Frontal cortex (tissue), 4 donors: ENCODE data around the gene WAPL. TPM values are rescaled to one million over a fixed set of nuclear protein-coding genes. Genes with fewer than 3 reads are reported as not detected.

Experiments
- DNase-seq, 2 donors: peaks; one replicate each; pipeline ENCODE4 v3.0.0; 2012; ENCODE audit warnings: low spot score in 2 of 2
- FAIRE-seq: peaks from 2 replicates; lab custom pipeline; 2012; peaks lifted over from hg19 to GRCh38; lab: Jason Lieb, UNC
- total RNA-seq: library from RNA; depleted of rRNA; stranded (reverse); fragments of >200 nt; gene quantifications from one replicate; pipeline ENCODE4 v1.2.3, GENCODE V29; 2014
- donor health status: control.
- donor health status: control.
- donor health status: control.

WAPL gene
- total RNA-seq, 1 donor from 2014 or later = 76.2 TPM

DNA sequence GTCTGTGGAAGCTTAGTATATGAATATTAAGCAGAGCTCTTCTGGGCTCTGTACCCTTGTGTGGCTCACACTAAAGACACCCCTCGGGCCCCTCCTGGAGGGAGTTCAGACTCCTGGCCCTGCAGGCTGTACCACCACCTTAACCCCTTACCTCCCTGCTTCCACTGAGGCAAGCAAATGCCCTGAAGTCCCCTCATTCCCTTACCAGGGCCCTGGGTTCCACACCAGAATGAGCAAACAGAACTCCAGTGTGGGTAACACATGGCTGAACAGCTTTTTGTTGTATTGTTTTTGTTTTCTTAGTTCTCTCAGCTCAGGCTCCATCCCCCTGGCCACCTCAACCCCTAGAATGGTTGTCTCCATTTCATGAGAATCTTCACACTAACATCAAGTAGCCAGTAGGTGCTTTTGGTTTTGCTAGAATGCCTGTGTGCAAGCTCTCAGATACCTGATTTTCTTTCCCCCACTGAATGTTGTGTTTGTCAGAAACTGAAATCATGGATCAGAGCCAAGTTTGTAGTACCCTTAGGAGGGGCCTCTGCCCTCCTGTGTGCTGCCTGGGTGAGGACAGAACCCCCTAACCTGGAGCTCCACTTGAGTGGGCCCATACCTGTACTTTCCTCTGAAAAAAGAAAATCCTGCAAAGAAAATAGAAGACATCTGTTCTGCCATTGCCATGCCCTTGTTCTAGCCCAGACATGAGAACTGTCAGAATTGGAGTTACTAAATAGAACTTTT lies 2.8 kb upstream of the WAPL start:
- FAIRE-seq (no peak), DNase-seq (no peak)

DNA sequence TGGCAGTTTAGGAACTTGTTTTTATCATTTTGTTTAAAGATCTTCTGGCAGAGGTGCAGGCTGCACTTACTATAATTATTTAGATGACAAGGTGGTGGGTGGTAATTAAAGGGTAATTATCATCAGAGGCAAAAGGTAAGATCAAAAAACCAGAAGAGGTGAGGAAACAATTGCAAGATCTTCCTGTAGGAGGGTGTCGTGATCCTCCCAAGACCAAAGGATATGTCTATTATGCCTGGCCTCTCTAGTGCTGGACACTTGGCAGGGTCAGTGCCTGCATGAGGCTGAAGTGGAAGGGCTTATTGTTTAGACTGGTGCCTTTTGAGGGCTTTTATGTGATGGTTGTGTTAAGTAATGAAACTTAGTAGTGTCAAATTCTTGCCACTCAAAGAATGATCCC lies 1.8 kb upstream of the WAPL start:
- no peak for DNase-seq
- FAIRE-seq = no peak

DNA sequence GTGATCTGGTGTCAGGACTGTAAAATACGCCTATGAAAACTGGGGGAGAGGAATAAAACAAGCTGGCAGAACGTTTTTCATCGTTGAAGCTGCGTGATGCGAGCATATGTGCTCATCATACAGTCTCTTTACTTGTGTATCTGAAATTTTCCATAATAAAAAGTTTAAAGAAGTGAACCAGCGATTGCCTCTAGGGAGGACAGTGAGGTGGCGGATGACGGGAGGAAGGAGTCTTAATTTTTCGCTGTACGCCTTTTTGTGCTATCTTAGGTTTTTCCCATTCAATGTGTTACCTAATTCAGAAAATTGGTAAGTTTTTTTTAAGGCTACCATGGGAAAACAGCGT lies 891 bp upstream of the WAPL start:
- FAIRE-seq (no peak), DNase-seq (no peak)

DNA sequence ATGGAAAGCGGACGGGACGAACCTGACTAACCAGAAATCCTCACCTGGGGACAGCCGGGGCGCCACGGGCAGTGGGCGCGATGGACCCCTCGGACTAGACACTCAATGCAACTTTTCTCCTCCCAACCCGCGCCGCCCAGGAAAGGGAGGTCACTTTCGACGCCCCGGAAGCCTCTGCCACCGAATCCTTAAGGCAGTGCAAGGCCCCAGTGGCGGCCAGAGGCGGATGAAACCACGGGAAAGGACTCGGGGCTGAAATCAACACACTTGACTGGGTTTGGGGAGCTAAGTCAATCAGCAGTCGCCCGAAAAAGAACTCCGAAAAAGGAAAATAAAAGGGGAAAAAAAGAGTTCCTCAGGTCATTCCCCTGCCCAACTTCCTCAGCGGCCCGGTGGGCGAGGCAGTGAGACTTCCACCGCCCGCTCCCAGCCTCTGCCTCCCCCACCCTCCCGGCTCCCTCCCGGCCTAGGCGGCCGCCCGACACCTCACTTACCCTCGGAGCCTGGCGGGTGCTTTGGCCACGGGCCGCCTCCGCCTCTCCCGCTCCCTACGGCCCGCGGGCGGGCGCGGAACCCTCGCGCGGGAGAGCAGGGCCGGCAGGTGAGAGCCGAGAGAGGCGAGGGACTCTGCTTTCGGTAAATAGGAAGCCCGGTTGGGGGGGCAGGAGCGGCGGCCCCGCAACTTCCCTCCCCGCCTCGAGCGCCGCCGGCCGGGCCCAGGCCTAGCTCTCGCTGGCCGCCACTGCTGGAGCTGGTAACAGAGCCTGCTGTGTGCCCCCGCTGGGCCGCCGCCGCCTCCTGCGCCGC lies 518 bp downstream of the WAPL start:
- FAIRE-seq = no peak

DNA sequence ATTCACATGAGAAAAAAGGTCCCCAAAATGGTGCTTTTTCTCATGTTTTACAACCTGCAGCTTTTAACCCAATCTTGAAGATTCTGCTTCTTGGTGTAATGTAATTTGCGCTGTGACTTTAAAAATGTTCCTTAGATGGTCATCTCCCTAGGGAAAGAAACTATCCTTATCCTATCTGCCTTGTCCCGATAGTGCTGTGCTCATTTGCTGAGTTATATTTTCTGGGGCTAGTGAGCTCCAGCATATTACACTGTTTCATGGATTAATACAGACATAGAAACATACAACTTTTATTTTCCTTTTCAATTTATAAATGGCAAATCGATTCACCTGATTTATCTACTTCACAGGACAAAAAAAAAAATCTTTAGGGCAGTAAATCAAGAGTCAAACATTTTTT lies 2.8 kb downstream of the WAPL start:
- DNase-seq (no peak), FAIRE-seq (no peak)

More for the DNA sequence above, 518 bp downstream of the WAPL start:
- DNase-seq = peak in 1 of 2 donors; percentile 48

DNA sequence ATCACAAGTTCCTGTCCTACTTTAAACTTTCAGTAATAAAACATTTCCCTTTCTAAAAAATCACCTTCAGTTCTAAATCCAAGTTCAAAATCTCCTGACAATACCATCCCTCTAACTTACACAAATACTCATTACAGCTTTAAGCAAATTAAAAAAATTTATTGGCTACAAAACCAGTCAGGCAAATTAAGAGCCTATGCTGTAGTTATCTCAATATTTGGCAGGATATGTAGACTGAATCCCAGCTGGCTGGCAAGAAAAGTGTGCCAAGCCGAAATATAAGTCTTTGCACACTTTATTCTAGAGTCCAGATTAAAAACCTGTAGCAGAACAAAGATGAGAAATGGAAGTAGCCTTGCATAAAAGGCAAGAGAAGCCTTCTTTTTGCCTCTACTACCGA lies 9.5 kb downstream of the WAPL start:
- DNase-seq (no peak), FAIRE-seq (no peak)

DNA sequence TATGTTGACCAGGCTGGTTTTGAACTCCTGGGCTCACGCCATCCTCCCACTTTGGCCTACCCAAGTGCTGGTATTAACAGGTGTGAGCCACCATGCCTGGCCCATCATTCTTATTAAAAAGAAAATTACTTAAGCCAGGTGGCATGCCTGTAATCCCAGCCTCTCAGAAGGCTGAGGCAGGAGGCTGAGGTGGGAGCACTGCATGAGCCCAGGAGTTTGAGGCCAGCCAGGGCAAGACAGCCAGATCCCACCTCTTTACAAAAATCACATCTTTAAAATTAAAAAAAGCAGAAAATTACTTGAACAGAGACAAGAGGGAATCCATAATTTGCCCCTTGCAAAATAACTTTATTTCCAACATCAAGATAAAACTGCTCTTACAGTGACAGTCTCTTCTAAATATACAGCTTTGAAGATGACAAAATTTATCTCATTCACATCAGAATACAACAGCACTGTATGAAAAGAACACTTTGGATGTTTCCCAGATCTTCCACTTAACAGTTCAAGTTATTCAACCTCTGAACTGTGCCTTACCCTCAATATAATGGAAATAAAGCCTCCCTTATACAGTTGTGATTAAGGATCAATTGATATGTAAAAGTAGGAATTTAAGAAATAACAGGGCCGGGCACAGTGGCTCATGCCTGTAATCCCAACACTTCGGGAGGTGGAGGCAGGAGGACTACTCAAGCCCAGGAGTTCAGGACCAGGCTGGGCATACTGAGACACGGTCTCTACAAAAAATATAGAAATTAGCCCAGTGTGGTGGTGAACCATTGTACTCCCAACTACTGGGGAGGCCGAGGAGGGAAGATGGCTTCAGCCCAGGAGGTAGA lies 10.3 kb downstream of the WAPL start:
- FAIRE-seq (no peak), DNase-seq (no peak)

DNA sequence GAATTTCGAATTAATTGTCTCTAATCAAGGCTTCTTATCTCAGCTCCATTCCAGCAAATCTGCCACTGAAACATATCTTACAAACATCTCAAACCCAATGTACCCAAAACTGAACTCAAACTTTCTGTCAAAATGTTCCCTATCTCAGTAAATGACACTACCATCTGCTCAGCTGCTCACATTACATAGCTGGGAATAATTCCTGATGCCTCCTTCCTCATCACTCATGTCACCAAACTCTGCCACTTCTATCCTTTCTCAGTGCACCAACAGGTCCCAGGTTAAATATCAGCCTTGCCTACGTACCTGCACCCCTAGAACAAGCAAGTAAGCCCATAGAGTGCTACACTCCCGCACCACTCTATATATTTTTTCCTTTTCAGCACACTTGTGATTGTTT lies 12.4 kb downstream of the WAPL start:
- FAIRE-seq = no peak
- DNase-seq = no peak

DNA sequence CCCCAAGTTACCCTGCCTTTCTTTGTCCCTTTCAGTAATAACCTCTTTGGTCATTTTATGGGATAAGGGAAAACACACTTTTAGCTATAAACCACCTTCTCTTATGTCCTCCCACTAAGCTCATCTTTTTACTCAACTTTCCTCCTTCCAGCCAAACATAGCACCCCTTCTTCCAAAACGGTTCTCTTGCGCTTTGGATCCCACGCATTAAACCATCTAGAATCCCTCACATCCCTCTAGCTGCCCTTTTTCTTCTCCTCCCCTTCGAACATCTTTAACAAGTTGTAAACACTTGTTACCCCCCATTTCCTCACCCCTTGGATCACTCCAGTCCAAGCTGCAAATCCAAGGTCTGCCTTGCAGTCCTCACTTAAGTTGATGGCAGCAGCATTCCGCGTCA lies 13.4 kb downstream of the WAPL start:
- DNase-seq (no peak), FAIRE-seq (no peak)

DNA sequence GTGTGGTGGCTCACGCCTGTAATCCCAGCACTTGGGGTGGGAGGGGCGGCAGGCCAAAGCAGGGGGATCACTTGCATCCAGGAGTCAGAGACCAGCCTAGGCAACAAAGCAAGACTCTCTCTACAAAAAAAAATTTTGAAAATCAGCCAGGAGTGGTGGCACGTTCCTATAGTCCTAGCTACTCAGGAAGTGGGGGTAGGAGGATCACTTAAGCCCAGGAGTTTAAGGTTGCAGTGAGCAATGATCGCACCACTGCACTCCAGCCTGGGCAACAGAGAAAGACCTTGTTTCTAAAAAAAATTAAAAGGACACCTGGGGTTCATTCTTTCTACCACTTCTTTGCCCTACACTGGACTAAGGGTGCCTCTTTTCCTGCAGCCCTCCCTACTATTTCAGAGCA lies 15.1 kb downstream of the WAPL start:
- DNase-seq (no peak), FAIRE-seq (no peak)

DNA sequence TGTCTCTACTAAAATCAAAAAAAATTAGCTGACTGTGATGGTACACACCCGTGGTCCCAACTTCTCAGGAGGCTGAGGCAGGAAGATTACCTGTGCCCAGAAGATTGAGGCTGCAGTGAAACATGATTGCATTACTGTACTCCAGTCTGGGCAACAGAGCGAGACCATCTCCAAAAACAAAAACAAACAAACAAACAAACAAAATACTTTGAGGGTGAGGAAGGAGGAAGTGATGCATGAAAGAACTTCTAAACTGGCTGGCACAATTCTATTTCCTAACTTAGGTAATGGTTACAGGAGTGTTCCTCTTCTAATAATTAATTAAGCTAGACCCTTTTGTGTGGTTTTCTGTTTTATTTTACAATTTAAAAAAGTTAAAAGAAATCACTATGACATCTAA lies 15.5 kb downstream of the WAPL start:
- FAIRE-seq (no peak), DNase-seq (no peak)

DNA sequence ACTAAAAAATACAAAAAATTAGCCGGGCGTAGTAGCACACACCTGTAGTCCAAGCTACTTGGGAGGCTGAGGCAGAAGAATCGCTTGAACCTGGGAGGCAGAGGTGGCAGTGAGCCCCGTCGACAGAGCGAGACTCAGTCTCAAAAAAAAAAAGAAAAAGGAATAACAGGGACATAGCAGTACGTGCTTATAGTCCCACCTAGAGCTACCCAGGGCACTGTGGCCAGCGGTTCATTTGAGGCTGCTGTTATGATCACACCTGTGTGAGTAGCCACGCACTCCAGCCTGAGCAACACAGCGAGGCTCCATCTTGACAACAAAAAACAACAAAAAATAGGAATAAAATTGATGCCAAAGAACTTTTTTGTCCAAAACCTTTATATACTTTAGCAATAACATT lies 17.1 kb downstream of the WAPL start:
- no peak for DNase-seq
- no peak for FAIRE-seq

DNA sequence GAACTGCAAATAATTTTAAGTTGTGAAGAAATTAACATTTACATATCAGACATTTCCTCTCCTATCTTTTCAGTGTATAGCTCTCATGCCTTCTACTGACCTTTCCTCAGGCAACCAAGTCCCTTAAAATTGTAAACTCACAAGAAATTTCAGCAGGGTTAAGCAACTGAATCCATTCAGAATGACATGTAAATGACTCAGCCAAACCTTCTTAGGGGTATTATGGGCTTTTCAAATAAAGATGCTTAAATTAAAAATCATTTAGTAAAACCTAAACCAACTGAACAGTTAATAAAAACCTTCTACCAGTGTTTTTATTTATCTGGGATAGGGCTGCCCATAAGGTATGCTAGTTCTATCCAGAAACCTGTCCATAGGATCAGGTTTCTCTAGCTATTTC lies 20.7 kb downstream of the WAPL start:
- FAIRE-seq (no peak), DNase-seq (no peak)

DNA sequence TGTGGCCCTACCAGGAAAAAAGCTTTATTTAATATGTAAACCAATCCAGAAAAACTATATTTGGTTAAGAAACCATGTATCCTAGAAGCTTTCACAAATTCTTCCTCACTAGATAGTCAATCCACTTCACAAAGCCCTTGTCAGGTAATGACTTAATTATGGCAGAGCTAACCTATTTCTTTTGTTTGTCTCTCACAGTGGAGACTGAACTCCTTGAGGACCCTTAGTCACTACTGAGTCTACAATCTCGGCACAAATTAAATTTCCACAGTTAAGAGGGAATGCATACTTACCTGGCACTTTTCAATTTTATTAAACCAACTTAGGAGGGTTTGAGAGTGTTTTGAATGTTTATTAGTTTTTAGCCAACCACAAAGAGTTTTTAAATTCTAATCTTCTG lies 23.0 kb downstream of the WAPL start:
- DNase-seq (no peak), FAIRE-seq (no peak)

DNA sequence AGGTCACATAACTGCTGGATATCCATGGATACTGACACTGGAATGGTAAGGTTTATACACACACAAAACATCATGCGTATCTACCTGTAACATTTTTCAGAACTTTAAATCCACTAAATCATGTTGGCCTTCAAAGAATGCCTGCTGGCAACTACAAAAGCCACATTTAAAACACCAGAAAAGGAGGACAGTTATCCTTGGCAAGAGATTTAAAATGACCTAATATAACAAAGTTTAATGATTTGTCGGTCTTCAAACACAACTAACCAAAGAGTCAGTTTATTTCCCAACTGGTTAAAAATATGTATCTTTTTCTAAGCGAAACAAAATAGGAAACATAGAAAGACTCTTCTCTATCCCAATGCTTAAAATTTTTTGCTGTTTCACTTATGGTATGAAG lies 24.0 kb downstream of the WAPL start:
- FAIRE-seq (no peak), DNase-seq (no peak)

DNA sequence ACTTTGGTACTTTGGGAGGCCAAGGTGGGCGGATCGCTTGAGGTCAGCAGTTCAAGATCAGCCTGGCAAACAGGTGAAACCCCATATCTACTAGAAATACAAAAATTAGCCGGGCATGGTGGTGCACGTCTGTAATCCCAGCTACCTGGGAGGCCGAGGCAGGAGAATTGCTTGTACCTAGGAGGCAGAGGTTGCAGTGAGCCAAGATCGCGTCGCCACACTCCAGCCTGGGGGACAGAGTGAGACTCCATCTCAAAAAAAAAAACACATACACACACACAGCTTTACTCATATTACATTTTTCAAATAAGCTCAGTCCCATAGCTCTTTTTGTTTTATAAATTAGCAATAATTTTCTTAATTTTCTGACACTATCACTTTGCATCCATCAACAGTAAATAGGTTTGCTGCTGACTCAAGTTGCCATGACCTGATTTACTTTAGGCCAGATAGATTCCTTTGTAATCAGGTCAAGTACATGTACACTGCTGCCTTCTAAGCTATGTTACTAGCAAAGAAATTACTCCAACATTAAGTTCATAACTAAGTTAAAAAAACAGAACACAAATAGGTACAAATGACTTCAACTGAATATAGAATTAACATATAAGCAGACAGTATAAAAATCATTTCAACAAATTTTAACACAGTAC lies 31.5 kb downstream of the WAPL start:
- DNase-seq = no peak
- FAIRE-seq = no peak

DNA sequence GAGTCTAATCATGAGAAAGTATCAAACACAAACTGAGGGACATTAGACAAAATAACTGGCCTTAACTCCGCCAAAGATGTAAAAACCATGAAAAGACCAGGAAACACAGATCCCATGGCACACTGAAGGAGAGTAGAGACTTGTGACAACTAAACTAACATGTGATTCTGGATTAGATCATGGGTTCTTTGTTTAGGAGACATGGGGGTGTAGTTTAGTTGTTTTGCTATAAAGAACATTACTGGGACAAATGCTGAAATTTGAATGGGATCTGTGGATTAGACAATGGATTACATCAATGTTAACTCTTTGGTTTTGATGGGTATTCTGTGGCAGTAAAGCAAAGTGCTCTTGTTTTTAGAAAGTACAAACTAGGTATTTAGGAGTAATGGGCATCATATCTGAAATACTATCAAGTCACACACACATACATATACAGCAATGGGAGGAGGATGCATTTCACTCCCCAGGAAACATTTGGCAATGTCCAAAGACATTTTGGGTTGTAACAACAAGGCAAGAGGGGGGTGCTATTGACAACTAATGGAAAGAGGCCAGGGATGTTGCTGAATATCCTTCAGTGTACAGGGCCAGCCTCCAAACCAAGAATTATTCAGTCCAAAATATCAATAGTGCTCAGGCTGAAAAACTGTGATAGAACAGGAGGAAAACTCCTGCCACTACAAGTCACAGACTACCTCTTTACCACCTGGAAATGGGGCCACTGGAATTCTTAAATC lies 32.4 kb downstream of the WAPL start:
- FAIRE-seq = no peak

DNA sequence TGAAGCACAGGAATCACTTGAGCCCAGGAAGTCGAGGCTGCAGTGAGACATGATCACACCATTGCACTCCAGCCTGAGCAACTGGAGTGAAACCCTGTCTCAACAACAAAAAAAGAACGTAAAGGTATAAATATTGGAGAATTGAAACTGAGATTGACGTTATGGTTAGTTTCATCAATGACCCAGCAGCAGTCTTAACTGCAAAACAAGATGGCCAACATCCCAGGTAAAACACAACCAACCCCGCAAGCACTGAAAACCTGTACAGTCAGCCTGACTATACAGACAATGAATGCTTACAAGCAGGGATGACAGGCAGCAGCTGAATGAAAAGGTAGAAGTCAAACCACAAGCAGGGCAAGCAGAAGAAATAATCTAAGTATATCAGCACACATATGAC lies 34.7 kb downstream of the WAPL start:
- FAIRE-seq = no peak
- no peak for DNase-seq

More for the DNA sequence above, 32.4 kb downstream of the WAPL start:
- DNase-seq = peak in 1 of 2 donors; percentile 14

DNA sequence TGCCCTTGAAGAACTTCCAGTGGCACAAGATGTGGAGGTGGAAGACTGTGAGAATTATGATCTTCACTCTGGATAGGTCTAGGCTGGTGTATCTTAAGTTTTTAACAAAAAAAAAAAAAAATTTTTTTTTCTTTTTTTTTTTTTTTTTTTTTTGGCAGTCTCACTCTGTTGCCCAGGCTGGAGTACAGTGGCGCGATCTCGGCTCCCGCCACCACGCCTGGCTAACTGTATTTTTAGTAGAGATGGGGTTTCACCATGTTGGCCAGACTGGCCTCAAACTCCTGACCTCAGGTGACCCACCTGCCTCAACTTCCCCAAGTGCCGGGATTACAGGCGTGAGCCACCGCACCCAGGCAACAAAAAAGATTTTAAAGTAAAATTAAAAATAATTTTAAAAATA lies 37.9 kb downstream of the WAPL start:
- DNase-seq (no peak), FAIRE-seq (no peak)

DNA sequence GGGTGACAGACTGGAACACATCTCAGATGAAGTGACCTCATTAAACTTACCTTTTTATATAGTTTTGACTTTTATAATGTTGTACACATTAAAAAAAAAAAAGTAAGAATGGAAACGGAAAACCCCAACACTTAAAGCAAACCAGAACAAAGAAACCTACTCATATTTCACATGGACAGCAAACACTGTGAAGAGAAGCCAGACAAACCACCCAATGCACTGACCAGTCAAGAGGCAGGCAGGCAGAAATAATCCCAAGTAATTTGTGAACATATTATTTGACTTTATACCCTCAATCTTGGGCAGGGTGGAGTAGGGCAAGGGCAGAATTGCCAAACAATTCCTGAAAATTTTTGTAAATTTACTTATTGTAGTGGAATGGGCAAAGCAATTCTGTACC lies 39.8 kb downstream of the WAPL start:
- no peak for FAIRE-seq
- DNase-seq = no peak
